T follicular helper cell (primary cell): ENCODE data around the gene TIMM23.

ENCODE experiments used
- DNase-seq: peaks from one replicate; pipeline ENCODE4 v3.0.0-alpha.2; 2020; ENCODE audit warnings: low read depth

Gene TIMM23

GRCh38 chr10:46052791-46053375 is 80.6 kb downstream of the TIMM23 start:
- no peak for DNase-seq
